Activated CD4-positive, alpha-beta T cell treated with anti-CD3 and anti-CD28 coated beads, Interleukin-2, amount 10 ng/mL, durations not matched to agents 24 days and 14 days (primary cell): ENCODE results near the gene OR4F15. TPM values are rescaled to one million over a fixed set of nuclear protein-coding genes. Genes with fewer than 3 reads are reported as not detected.
"Not testable (repeated sequence)": the region's sequence is repeated elsewhere in the genome, so short reads cannot be mapped to it uniquely, and the experiment has no call there.

Experiments
- DNase-seq: peaks from one replicate; pipeline ENCODE4 v3.0.0; 2022
- H3K27ac Mint-ChIP-seq: one replicate; pipeline ENCODE4 v1.8.0; 2022; ENCODE audit warnings: mild to moderate bottlenecking, mixed read lengths
- H3K27me3 Mint-ChIP-seq: one replicate; pipeline ENCODE4 v1.8.0; 2022; ENCODE audit warnings: mixed read lengths
- H3K36me3 Mint-ChIP-seq: one replicate; pipeline ENCODE4 v1.8.0; 2022; ENCODE audit warnings: low read depth, mild to moderate bottlenecking, mixed read lengths
- H3K4me1 Mint-ChIP-seq: one replicate; pipeline ENCODE4 v1.8.0; 2021; ENCODE audit warnings: mixed read lengths
- H3K4me3 Mint-ChIP-seq: one replicate; pipeline ENCODE4 v1.8.0; 2022; ENCODE audit warnings: mild to moderate bottlenecking, moderate library complexity, mixed read lengths
- H3K9me3 Mint-ChIP-seq: one replicate; pipeline ENCODE4 v1.8.0; 2021; ENCODE audit warnings: mixed read lengths
- intact Hi-C: fragments of 100-400 bp; cut with micrococcal nuclease; formaldehyde crosslinking; loops from one replicate; pipeline ENCODE4 v1.15.1; 2023
- total RNA-seq: library from RNA; stranded (reverse); gene quantifications from 2 replicates; pipeline ENCODE4 v1.2.3, GENCODE V29; 2022

OR4F15 gene
- total RNA-seq, 1 donor from 2014 or later, result not detected

GRCh38 chr15:101788503-101789269, 23.3 kb upstream of the OR4F15 start:
- DNase-seq, H3K27ac Mint-ChIP-seq, H3K4me3 Mint-ChIP-seq, H3K9me3 Mint-ChIP-seq, H3K4me1 Mint-ChIP-seq, H3K36me3 Mint-ChIP-seq, intact Hi-C loops: not testable (repeated sequence)
- H3K27me3 Mint-ChIP-seq, result peaks cover 12% of the 10 kb centered on the region

GRCh38 chr15:101790748-101791147, 21.3 kb upstream of the OR4F15 start:
- H3K4me3 Mint-ChIP-seq, intact Hi-C loops, H3K9me3 Mint-ChIP-seq, H3K4me1 Mint-ChIP-seq, H3K27ac Mint-ChIP-seq, DNase-seq, H3K36me3 Mint-ChIP-seq: not testable (repeated sequence)
- peaks cover 11% of the 10 kb centered on the region for H3K27me3 Mint-ChIP-seq

GRCh38 chr15:101793981-101794380, 18.0 kb upstream of the OR4F15 start:
- H3K27ac Mint-ChIP-seq, H3K4me1 Mint-ChIP-seq, intact Hi-C loops, H3K9me3 Mint-ChIP-seq, H3K4me3 Mint-ChIP-seq, DNase-seq, H3K36me3 Mint-ChIP-seq, H3K27me3 Mint-ChIP-seq: not testable (repeated sequence)

DNA sequence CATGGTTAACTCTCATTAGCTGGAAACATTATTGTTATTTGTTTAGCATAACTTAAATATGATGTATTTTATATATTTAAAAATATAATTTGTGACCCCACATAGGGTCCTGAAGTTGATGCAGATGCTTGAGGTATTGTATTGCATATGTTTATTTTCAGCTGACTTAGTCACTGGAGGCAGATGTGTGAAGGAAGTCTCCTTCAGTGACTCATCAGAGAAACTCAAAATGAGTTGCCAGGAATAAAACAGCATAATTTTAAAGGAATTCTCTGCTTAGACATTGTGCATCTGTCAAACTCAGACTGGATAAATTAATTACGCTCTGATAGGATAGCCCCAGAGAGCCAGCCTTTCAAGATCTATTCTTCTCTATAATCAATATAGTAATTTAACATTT, 16.5 kb upstream of the OR4F15 start:
- Mint-ChIP-seq H3K4me3 (no peak overlapping the region), H3K27ac (no peak overlapping the region), H3K9me3 (no peaks in the 10 kb centered on the region), H3K27me3 (peaks cover 6% of the 10 kb centered on the region), H3K4me1 (no peaks in the 10 kb centered on the region), H3K36me3 (no peaks in the 10 kb centered on the region)
- DNase-seq, result no peak
- intact Hi-C loops, result no loop called here

DNA sequence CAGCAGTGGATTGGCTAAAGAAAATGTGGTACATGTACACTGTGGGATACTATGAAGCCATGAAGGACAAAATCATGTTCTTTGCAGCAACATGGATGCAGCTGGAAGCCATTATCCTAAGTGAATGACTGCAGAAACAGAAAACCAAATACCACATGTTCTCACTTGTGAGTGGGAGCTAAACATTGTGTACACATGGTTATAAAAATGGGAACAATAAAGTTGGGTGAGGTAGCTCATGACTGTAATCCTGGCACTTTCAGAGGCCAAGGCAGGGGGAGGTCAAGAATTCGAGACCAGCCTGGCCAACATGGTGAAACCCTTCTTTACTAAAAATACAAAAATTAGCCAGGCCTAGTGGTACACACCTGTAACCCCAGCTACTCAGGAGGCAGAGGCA, 12.3 kb upstream of the OR4F15 start:
- Mint-ChIP-seq H3K27ac (no peak overlapping the region), H3K9me3 (no peaks in the 10 kb centered on the region), H3K4me1 (no peaks in the 10 kb centered on the region), H3K4me3 (no peak overlapping the region), H3K27me3 (peaks cover 4% of the 10 kb centered on the region), H3K36me3 (no peaks in the 10 kb centered on the region)
- DNase-seq, result no peak
- intact Hi-C loops, result no loop called here

GRCh38 chr15:101801048-101801447, 11.0 kb upstream of the OR4F15 start:
- no peak overlapping the region for H3K27ac Mint-ChIP-seq
- H3K27me3 Mint-ChIP-seq, result peaks cover 9% of the 10 kb centered on the region
- no peaks in the 10 kb centered on the region for H3K9me3 Mint-ChIP-seq
- no peak overlapping the region for H3K4me3 Mint-ChIP-seq
- no peaks in the 10 kb centered on the region for H3K4me1 Mint-ChIP-seq
- no peak for DNase-seq
- no peaks in the 10 kb centered on the region for H3K36me3 Mint-ChIP-seq
- intact Hi-C loops, result no loop called here

GRCh38 chr15:101803209-101803608, 8.8 kb upstream of the OR4F15 start, which contains the start of gene OR4F6:
Gene OR4F6 (plus strand): TSS chr15:101803509. CDS start chr15:101805720, 2,211 bp downstream.
- Mint-ChIP-seq H3K4me3 (no peak within 1 kb of the TSS), H3K4me1 (no peaks in the 10 kb centered on the region), H3K9me3 (no peaks in the 10 kb centered on the region), H3K27ac (no peak within 1 kb of the TSS), H3K27me3 (peaks cover 12% of the 10 kb centered on the region), H3K36me3 (no peaks in the 10 kb centered on the region)
- intact Hi-C loops, result no loop called here
- no peak for DNase-seq

GRCh38 chr15:101803676-101804075, 8.3 kb upstream of the OR4F15 start:
- DNase-seq, result no peak
- Mint-ChIP-seq H3K4me3 (no peak overlapping the region), H3K9me3 (no peaks in the 10 kb centered on the region), H3K27ac (no peak overlapping the region), H3K36me3 (no peaks in the 10 kb centered on the region), H3K4me1 (no peaks in the 10 kb centered on the region), H3K27me3 (peaks cover 12% of the 10 kb centered on the region)
- intact Hi-C loops, result no loop called here

GRCh38 chr15:101804375-101804774, 7.6 kb upstream of the OR4F15 start:
- no peak for DNase-seq
- Mint-ChIP-seq H3K27ac (no peak overlapping the region), H3K4me3 (no peak overlapping the region), H3K36me3 (no peaks in the 10 kb centered on the region), H3K27me3 (peaks cover 12% of the 10 kb centered on the region), H3K4me1 (no peaks in the 10 kb centered on the region), H3K9me3 (no peaks in the 10 kb centered on the region)
- intact Hi-C loops, result no loop called here

DNA sequence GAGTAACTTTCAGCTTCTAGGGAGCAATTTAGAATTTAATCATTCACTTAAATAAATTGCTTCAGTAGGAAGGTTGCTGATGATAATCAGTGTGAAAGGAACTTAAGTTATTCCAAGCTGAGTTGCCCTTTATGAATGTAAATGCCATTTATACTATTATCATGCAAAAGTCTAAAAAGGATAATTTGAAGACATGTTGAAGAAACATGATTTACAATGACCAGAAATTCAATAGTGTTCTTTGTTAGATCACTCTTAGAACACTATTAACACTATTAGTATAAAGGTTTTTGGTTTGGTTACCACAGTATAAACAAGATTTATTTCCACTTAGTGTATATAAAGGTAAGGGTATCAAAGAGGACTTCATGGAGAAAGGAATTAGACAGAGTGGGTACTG, 7.1 kb upstream of the OR4F15 start:
- Mint-ChIP-seq H3K4me3 (no peak overlapping the region), H3K4me1 (no peaks in the 10 kb centered on the region), H3K27me3 (peaks cover 12% of the 10 kb centered on the region), H3K27ac (no peak overlapping the region), H3K9me3 (no peaks in the 10 kb centered on the region), H3K36me3 (no peaks in the 10 kb centered on the region)
- intact Hi-C loops, result no loop called here
- DNase-seq, result no peak

DNA sequence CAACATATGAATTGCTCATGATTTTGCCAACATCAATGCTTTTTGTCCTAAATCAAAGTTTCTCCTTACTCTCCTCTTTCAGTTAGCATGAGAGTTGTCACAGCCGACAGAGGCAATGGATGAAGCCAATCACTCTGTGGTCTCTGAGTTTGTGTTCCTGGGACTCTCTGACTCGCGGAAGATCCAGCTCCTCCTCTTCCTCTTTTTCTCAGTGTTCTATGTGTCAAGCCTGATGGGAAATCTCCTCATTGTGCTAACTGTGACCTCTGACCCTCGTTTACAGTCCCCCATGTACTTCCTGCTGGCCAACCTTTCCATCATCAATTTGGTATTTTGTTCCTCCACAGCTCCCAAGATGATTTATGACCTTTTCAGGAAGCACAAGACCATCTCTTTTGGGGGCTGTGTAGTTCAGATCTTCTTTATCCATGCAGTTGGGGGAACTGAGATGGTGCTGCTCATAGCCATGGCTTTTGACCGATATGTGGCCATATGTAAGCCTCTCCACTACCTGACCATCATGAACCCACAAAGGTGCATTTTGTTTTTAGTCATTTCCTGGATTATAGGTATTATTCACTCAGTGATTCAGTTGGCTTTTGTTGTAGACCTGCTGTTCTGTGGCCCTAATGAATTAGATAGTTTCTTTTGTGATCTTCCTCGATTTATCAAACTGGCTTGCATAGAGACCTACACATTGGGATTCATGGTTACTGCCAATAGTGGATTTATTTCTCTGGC, 6.2 kb upstream of the OR4F15 start:
- no peak for DNase-seq
- intact Hi-C loops, result no loop called here
- Mint-ChIP-seq H3K4me3 (no peak overlapping the region), H3K27me3 (peaks cover 15% of the 10 kb centered on the region), H3K9me3 (peaks cover 2% of the 10 kb centered on the region), H3K4me1 (no peaks in the 10 kb centered on the region), H3K36me3 (no peaks in the 10 kb centered on the region), H3K27ac (no peak overlapping the region)

DNA sequence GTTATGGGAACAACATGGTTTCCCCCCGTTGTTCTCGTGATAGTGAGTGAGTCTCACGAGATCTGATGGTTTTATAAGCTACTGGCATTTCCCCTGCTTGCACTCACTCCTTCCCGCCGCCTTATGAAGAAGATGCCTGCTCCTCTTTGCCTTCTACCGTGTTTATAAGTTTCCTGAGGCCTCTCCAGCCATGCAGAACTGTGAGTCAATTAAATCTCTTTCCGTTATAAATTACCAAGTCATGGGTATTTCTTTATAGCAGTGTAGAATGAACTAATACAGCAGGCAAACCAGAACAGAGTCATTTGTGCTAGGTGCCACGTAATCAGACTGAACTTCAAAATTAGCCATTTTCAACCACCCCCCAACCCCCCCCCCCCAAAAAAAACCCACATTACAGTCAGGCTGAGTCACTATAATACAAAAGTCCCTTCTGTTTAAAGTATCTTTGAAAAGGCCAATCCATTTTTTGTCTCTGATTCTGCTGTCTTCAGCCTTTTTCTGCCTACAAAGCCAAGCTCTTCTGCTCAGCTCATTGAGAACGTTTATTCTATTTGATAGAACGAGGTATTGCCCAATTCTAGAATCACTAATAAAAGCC, 4.6 kb upstream of the OR4F15 start:
- peaks cover 4% of the 10 kb centered on the region for H3K9me3 Mint-ChIP-seq
- H3K36me3 Mint-ChIP-seq, result no peaks in the 10 kb centered on the region
- H3K27me3 Mint-ChIP-seq, result peaks cover 18% of the 10 kb centered on the region
- H3K27ac Mint-ChIP-seq, result no peak overlapping the region
- no peak for DNase-seq
- no peaks in the 10 kb centered on the region for H3K4me1 Mint-ChIP-seq
- no peak overlapping the region for H3K4me3 Mint-ChIP-seq
- intact Hi-C loops, result no loop called here

GRCh38 chr15:101808201-101808600, 3.8 kb upstream of the OR4F15 start:
- DNase-seq, result no peak
- Mint-ChIP-seq H3K27me3 (peaks cover 19% of the 10 kb centered on the region), H3K36me3 (no peaks in the 10 kb centered on the region), H3K4me1 (no peaks in the 10 kb centered on the region), H3K27ac (no peak overlapping the region), H3K9me3 (peaks cover 4% of the 10 kb centered on the region), H3K4me3 (no peak overlapping the region)
- intact Hi-C loops, result no loop called here

- no peaks in the 10 kb centered on the region for H3K4me1 Mint-ChIP-seq
- H3K27ac Mint-ChIP-seq, result no peak overlapping the region
- H3K9me3 Mint-ChIP-seq, result peaks cover 4% of the 10 kb centered on the region
- H3K4me3 Mint-ChIP-seq, result no peak overlapping the region
- no peaks in the 10 kb centered on the region for H3K36me3 Mint-ChIP-seq
- DNase-seq, result no peak
- H3K27me3 Mint-ChIP-seq, result peaks cover 20% of the 10 kb centered on the region
- intact Hi-C loops, result no loop called here
Measured at GRCh38 chr15:101810456-101810855, 1.5 kb upstream of the OR4F15 start.
